ENCODE results near the gene RXRG. TPM values are rescaled to one million over a fixed set of nuclear protein-coding genes. Genes with fewer than 3 reads are reported as not detected.

The RXRG gene
- total and polyA plus RNA-seq, 2 experiments from 2014 or later: 0.07 to 1.5 TPM

DNA sequence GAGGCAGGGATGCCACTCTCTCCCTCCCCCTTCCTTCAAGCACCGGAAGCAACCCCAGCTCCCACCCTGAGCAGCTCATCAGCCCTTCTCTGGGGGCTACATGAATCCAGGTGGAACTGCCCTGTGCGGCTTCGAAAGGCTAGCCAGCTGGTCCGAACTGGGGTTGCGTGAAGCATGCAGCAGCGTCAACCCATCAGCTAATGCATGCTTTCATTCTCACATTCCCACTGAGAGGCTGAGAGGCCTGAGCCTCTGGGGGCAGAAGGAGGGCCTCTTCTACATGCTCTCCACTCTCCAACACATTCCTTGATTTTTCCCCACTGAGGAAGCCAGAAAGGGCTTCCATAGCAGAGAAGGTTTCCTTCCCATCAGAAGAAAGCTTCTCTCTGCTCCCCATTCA lies 5.6 kb downstream of the RXRG start:
- WGBS (ENCODE audit: low lambda C conversion rate, missing lambda C conversion rate): 46% methylated on average over 5 of the region's 6 CpGs
- H3K79me2 ChIP-seq: no peaks in the 10 kb centered on the region
- no peak overlapping the region for H3K4me2 ChIP-seq
- no peak overlapping the region for H3K4me3 ChIP-seq
- TF ChIP-seq EZH2phosphoT487 (IDR thresholded peaks at IDR 0.05; ENCODE audit: low read depth, severe bottlenecking, unreplicated experiment): no peak
- no peak for TF ChIP-seq CTCF (IDR thresholded peaks at IDR 0.05; ENCODE audit: poor library complexity)
- TF ChIP-seq EZH2 (IDR thresholded peaks at IDR 0.05; ENCODE audit: borderline replicate concordance): no peak
- H3K4me1 ChIP-seq (ENCODE audit: insufficient read depth): no peaks in the 10 kb centered on the region
- H3K36me3 ChIP-seq (replicated peaks; ENCODE audit: insufficient read depth, low read depth): no peaks in the 10 kb centered on the region
- H3K27me3 ChIP-seq: peaks cover 39% of the 10 kb centered on the region
- H3K9me2 ChIP-seq (replicated peaks; ENCODE audit: insufficient read depth): no peaks in the 10 kb centered on the region
- no peak for DNase-seq (ENCODE audit: low spot score)
- H3K27ac ChIP-seq: no peak overlapping the region
- H2AFZ ChIP-seq: no peak overlapping the region
- no peaks in the 10 kb centered on the region for H4K20me1 ChIP-seq (ENCODE audit: insufficient read depth, poor library complexity, severe bottlenecking)
- no peaks in the 10 kb centered on the region for H3K9me3 ChIP-seq (ENCODE audit: low read depth)

DNA sequence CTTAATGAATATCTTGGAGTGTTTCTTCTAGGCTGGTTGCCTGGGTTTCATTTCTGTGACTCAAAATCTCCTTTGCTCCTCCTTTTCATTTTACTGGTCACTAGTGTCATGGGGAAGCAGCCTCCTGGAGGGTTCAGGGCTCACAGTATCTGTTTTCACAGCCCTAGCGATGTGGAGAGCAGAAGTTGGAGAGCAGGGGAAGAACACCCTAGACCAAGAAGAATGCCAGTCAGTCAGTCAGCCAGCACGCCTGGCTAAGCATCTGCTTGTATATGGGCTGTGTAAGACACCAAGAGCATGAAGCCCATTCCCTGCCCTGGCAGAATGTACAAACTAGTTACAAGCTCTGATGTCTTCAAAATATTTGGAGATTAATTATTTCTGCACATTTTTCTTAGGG lies 7.9 kb downstream of the RXRG start:
- no peaks in the 10 kb centered on the region for H3K9me3 ChIP-seq (ENCODE audit: low read depth)
- no peak for DNase-seq (ENCODE audit: low spot score)
- no peaks in the 10 kb centered on the region for H4K20me1 ChIP-seq (ENCODE audit: insufficient read depth, poor library complexity, severe bottlenecking)
- H3K27me3 ChIP-seq: peaks cover 21% of the 10 kb centered on the region
- no peaks in the 10 kb centered on the region for H3K79me2 ChIP-seq
- TF ChIP-seq CTCF (IDR thresholded peaks at IDR 0.05; ENCODE audit: poor library complexity): no peak
- no peak for TF ChIP-seq EZH2phosphoT487 (IDR thresholded peaks at IDR 0.05; ENCODE audit: low read depth, severe bottlenecking, unreplicated experiment)
- TF ChIP-seq EZH2 (IDR thresholded peaks at IDR 0.05; ENCODE audit: borderline replicate concordance): no peak
- H3K36me3 ChIP-seq (replicated peaks; ENCODE audit: insufficient read depth, low read depth): no peaks in the 10 kb centered on the region
- H3K4me2 ChIP-seq: no peak overlapping the region
- 75% methylated on average over 2 of the region's 2 CpGs for WGBS (ENCODE audit: low lambda C conversion rate, missing lambda C conversion rate)
- H3K27ac ChIP-seq: no peak overlapping the region
- no peaks in the 10 kb centered on the region for H3K4me1 ChIP-seq (ENCODE audit: insufficient read depth)
- H3K4me3 ChIP-seq: no peak overlapping the region
- no peak overlapping the region for H2AFZ ChIP-seq
- H3K9me2 ChIP-seq (replicated peaks; ENCODE audit: insufficient read depth): no peaks in the 10 kb centered on the region

DNA sequence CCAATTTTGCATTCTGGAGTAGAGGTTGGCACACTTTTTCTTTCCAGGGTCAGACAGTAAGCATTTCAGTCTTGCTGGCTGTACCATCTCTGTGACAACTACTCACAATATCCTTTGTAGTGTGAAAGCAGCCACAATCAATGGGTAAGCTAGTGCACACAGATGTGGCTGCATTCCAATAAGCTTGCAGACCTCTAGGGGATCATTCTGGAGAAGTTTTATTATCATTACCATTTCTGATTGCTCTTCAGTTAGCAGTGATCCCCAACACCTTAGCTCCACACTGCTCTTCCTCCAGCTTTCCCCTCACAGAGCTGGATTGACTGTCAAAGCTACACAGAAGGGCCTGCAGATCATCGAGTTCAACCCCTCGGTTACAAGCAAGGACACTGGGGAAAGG lies 9.1 kb downstream of the RXRG start:
- TF ChIP-seq CTCF (IDR thresholded peaks at IDR 0.05; ENCODE audit: poor library complexity): no peak
- TF ChIP-seq EZH2phosphoT487 (IDR thresholded peaks at IDR 0.05; ENCODE audit: low read depth, severe bottlenecking, unreplicated experiment): no peak
- no peak for TF ChIP-seq EZH2 (IDR thresholded peaks at IDR 0.05; ENCODE audit: borderline replicate concordance)

DNA sequence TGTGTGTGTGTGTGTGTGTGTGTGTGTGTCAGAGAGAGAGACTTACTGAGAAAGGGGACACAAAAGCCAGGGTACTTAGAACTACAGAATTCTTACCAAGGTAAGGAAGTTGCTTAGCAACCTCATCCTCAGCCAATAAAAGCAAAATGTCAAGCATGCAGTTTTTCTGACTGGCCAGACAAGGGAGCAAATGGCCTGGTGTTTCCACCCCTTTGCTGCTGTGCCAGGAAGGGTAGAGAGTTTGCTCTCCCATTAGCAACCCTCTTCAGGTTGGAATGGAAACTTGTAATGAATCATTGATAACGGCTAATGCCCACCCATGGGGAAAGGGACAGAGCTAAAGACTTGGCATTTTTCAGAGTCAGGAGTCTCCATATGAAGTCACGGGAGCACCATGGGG lies 10.6 kb downstream of the RXRG start:
- no peak overlapping the region for H3K4me3 ChIP-seq
- H2AFZ ChIP-seq: no peak overlapping the region
- TF ChIP-seq EZH2phosphoT487 (IDR thresholded peaks at IDR 0.05; ENCODE audit: low read depth, severe bottlenecking, unreplicated experiment): no peak
- TF ChIP-seq EZH2 (IDR thresholded peaks at IDR 0.05; ENCODE audit: borderline replicate concordance): no peak
- no peaks in the 10 kb centered on the region for H3K4me1 ChIP-seq (ENCODE audit: insufficient read depth)
- 37% methylated on average over 2 of the region's 2 CpGs for WGBS (ENCODE audit: low lambda C conversion rate, missing lambda C conversion rate)
- peaks cover 16% of the 10 kb centered on the region for H3K27me3 ChIP-seq
- H3K9me3 ChIP-seq (ENCODE audit: low read depth): no peaks in the 10 kb centered on the region
- H3K27ac ChIP-seq: no peak overlapping the region
- H3K4me2 ChIP-seq: no peak overlapping the region
- no peaks in the 10 kb centered on the region for H3K9me2 ChIP-seq (replicated peaks; ENCODE audit: insufficient read depth)
- no peaks in the 10 kb centered on the region for H3K36me3 ChIP-seq (replicated peaks; ENCODE audit: insufficient read depth, low read depth)
- DNase-seq (ENCODE audit: low spot score): no peak
- H3K79me2 ChIP-seq: no peaks in the 10 kb centered on the region
- no peaks in the 10 kb centered on the region for H4K20me1 ChIP-seq (ENCODE audit: insufficient read depth, poor library complexity, severe bottlenecking)

More for the DNA sequence above, 9.1 kb downstream of the RXRG start:
- no peaks in the 10 kb centered on the region for H3K9me2 ChIP-seq (replicated peaks; ENCODE audit: insufficient read depth)
- no peaks in the 10 kb centered on the region for H4K20me1 ChIP-seq (ENCODE audit: insufficient read depth, poor library complexity, severe bottlenecking)
- H2AFZ ChIP-seq: no peak overlapping the region
- H3K9me3 ChIP-seq (ENCODE audit: low read depth): no peaks in the 10 kb centered on the region
- H3K27ac ChIP-seq: no peak overlapping the region
- no peak for DNase-seq (ENCODE audit: low spot score)
- no peaks in the 10 kb centered on the region for H3K79me2 ChIP-seq
- no peak overlapping the region for H3K4me2 ChIP-seq
- no peaks in the 10 kb centered on the region for H3K4me1 ChIP-seq (ENCODE audit: insufficient read depth)
- peaks cover 21% of the 10 kb centered on the region for H3K27me3 ChIP-seq
- 91% methylated on average over 2 of the region's 2 CpGs for WGBS (ENCODE audit: low lambda C conversion rate, missing lambda C conversion rate)
- no peak overlapping the region for H3K4me3 ChIP-seq
- no peaks in the 10 kb centered on the region for H3K36me3 ChIP-seq (replicated peaks; ENCODE audit: insufficient read depth, low read depth)

All from hepatocyte (in vitro differentiated cells).